Hepatocyte (in vitro differentiated cells): Measurements from ENCODE around the gene MARCHF3. TPM values are rescaled to one million over a fixed set of nuclear protein-coding genes. Genes with fewer than 3 reads are reported as not detected.

Source experiments
- DNase-seq: peaks from one replicate; pipeline ENCODE4 v3.0.0-alpha.2; 2016; ENCODE audit warnings: low spot score
- H2AFZ ChIP-seq: fragments of 200-600 bp; sonication (generic); 2 replicates; pipeline ENCODE4 v1.6.0; 2016; ENCODE audit warnings: antibody characterized with exemption, mild to moderate bottlenecking
- H3K27ac ChIP-seq: fragments of 200-600 bp; sonication (generic); 2 replicates; pipeline ENCODE4 v1.5.1; 2016; ENCODE audit warnings: mild to moderate bottlenecking
- H3K27me3 ChIP-seq: fragments of 200-600 bp; sonication (generic); 2 replicates; pipeline ENCODE4 v1.6.1; 2016
- H3K36me3 ChIP-seq: fragments of 200-600 bp; sonication (generic); replicated peaks from 2 replicates; pipeline ENCODE4 v1.5.1; 2016; ENCODE audit warnings: low read depth; ENCODE audit not compliant: insufficient read depth
- H3K4me1 ChIP-seq: fragments of 200-600 bp; sonication (generic); 2 replicates; pipeline ENCODE4 v1.5.1; 2016; ENCODE audit warnings: mild to moderate bottlenecking, moderate library complexity; ENCODE audit not compliant: insufficient read depth
- H3K4me2 ChIP-seq: fragments of 200-600 bp; sonication (generic); 2 replicates; pipeline ENCODE4 v1.6.0; 2016
- H3K4me3 ChIP-seq: fragments of 200-600 bp; sonication (generic); 2 replicates; pipeline ENCODE4 v1.5.1; 2016; ENCODE audit warnings: mild to moderate bottlenecking
- H3K79me2 ChIP-seq: fragments of 200-600 bp; sonication (generic); 2 replicates; pipeline ENCODE4 v1.6.0; 2017; ENCODE audit warnings: mild to moderate bottlenecking
- H3K9me2 ChIP-seq: fragments of 200-600 bp; sonication (generic); replicated peaks from 2 replicates; pipeline ENCODE4 v1.6.0; 2017; ENCODE audit warnings: mild to moderate bottlenecking; ENCODE audit not compliant: insufficient read depth
- H3K9me3 ChIP-seq: fragments of 200-600 bp; sonication (generic); 2 replicates; pipeline ENCODE4 v1.5.1; 2016; ENCODE audit warnings: low read depth, mild to moderate bottlenecking
- H4K20me1 ChIP-seq: fragments of 200-600 bp; sonication (generic); 2 replicates; pipeline ENCODE4 v1.6.0; 2016; ENCODE audit warnings: mild to moderate bottlenecking; ENCODE audit not compliant: insufficient read depth, poor library complexity, severe bottlenecking
- EZH2 ChIP-seq: fragments of 200-600 bp; sonication (generic); IDR thresholded peaks from 2 replicates; pipeline ENCODE4 v1.6.1; 2016; ENCODE audit warnings: antibody characterized with exemption, mild to moderate bottlenecking, borderline replicate concordance
- EZH2phosphoT487 ChIP-seq: fragments of 200-600 bp; sonication (generic); IDR thresholded peaks from one replicate; pipeline ENCODE4 v1.6.1; 2018; ENCODE audit warnings: antibody characterized with exemption, mild to moderate bottlenecking, low read depth, moderate library complexity; ENCODE audit not compliant: unreplicated experiment, severe bottlenecking
- WGBS: methylation state at CpG from one replicate; pipeline ENCODE4 v1.1.6; 2016; ENCODE audit warnings: low lambda C conversion rate; ENCODE audit errors: missing lambda C conversion rate; 5-methylcytosine and 5-hydroxymethylcytosine counted together
- polyA plus RNA-seq: library from polyadenylated mRNA; unstranded; fragments of >200 nt; fragmentation: Nextera tagmentation; extraction: Ambion mirVana; gene quantifications from 2 replicates; pipeline ENCODE4 v1.2.1, GENCODE V29; 2016
- total RNA-seq: library from RNA; depleted of rRNA; stranded (reverse); fragments of >200 nt; gene quantifications from 2 replicates; pipeline ENCODE4 v1.2.3, GENCODE V29; 2014
- TF ChIP-seq, protein P1 (sequence below): fragments of 200-600 bp; sonication (generic); IDR thresholded peaks from 2 replicates; pipeline ENCODE4 v1.5.1; 2016; ENCODE audit warnings: antibody characterized with exemption, mild to moderate bottlenecking; ENCODE audit not compliant: poor library complexity

Gene MARCHF3
- total and polyA plus RNA-seq, 2 experiments from 2014 or later = 9.4 to 20.4 TPM

GRCh38 chr5:127029581-127030258, 638 bp downstream of the MARCHF3 start:
- Histone ChIP-seq H3K9me3 (no peaks in the 10 kb centered on the region), H2AFZ (peak overlapping the region; percentile 88), H4K20me1 (no peaks in the 10 kb centered on the region), H3K4me2 (peak overlapping the region; percentile 92), H3K4me1 (peaks cover 11% of the 10 kb centered on the region), H3K79me2 (no peaks in the 10 kb centered on the region), H3K4me3 (peak overlapping the region; percentile 81), H3K36me3 (no peaks in the 10 kb centered on the region), H3K27ac (peak overlapping the region; percentile 65), H3K27me3 (peaks cover 25% of the 10 kb centered on the region), H3K9me2 (no peaks in the 10 kb centered on the region)
- under 1% methylated on average over 51 of the region's 51 CpGs for WGBS
- TF ChIP-seq, protein P1, sequence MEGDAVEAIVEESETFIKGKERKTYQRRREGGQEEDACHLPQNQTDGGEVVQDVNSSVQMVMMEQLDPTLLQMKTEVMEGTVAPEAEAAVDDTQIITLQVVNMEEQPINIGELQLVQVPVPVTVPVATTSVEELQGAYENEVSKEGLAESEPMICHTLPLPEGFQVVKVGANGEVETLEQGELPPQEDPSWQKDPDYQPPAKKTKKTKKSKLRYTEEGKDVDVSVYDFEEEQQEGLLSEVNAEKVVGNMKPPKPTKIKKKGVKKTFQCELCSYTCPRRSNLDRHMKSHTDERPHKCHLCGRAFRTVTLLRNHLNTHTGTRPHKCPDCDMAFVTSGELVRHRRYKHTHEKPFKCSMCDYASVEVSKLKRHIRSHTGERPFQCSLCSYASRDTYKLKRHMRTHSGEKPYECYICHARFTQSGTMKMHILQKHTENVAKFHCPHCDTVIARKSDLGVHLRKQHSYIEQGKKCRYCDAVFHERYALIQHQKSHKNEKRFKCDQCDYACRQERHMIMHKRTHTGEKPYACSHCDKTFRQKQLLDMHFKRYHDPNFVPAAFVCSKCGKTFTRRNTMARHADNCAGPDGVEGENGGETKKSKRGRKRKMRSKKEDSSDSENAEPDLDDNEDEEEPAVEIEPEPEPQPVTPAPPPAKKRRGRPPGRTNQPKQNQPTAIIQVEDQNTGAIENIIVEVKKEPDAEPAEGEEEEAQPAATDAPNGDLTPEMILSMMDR = peak; percentile 32
- peak; percentile 88 for TF ChIP-seq EZH2
- no peak for TF ChIP-seq EZH2phosphoT487
- peak; percentile 75 for DNase-seq

DNA sequence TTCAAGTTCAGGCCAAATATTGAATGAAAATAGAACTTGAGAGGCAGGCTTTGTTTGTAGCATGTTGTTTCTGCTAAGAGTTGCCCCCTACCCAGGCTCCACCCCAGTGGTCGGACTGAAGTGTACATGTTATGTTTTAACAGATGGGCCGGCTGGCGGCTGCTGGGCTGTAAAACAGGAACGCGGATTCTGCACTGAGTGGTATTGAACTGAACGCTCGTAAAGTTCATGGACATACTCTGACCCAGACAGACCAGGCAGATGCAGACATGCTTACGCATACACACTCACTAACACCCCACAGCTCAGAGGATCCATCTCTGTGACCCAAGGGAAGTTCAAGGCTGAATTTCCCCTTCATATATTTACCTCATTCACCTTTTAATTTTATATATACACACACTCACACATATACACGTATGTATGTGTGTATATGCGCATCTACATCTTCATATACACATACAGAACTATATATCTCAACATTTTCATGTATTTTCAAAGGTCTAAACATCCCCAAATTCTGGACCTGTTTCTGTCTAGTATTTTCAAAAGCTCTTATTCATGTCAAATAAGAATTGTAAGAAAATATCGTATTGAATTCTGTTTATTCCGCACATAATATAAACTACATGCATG, 1.4 kb downstream of the MARCHF3 start:
- H3K79me2 ChIP-seq = no peaks in the 10 kb centered on the region
- peak overlapping the region; percentile 15 for H3K4me3 ChIP-seq
- no peak overlapping the region for H3K27ac ChIP-seq
- no peak overlapping the region for H2AFZ ChIP-seq
- TF ChIP-seq EZH2 (no peak), EZH2phosphoT487 (no peak)
- TF ChIP-seq, protein P1 = no peak
- H4K20me1 ChIP-seq = no peaks in the 10 kb centered on the region
- H3K4me2 ChIP-seq = peak overlapping the region; percentile 92
- peaks cover 11% of the 10 kb centered on the region for H3K4me1 ChIP-seq
- peak; percentile 19 for DNase-seq
- H3K9me3 ChIP-seq = no peaks in the 10 kb centered on the region
- no peaks in the 10 kb centered on the region for H3K36me3 ChIP-seq
- H3K27me3 ChIP-seq = peaks cover 23% of the 10 kb centered on the region
- no peaks in the 10 kb centered on the region for H3K9me2 ChIP-seq
- 35% methylated on average over 12 of the region's 12 CpGs for WGBS

GRCh38 chr5:127027539-127027938, 2.8 kb downstream of the MARCHF3 start:
- TF ChIP-seq, protein P1 = no peak
- Histone ChIP-seq H3K9me3 (no peaks in the 10 kb centered on the region), H3K4me1 (peaks cover 11% of the 10 kb centered on the region), H3K79me2 (no peaks in the 10 kb centered on the region), H3K4me3 (no peak overlapping the region), H2AFZ (no peak overlapping the region), H3K27ac (no peak overlapping the region), H4K20me1 (no peaks in the 10 kb centered on the region), H3K27me3 (peaks cover 14% of the 10 kb centered on the region), H3K36me3 (no peaks in the 10 kb centered on the region), H3K9me2 (no peaks in the 10 kb centered on the region), H3K4me2 (no peak overlapping the region)
- 85% methylated on average over 1 of the region's 1 CpG for WGBS
- no peak for DNase-seq
